ENCODE measurements around the gene TCERG1L. TPM values are rescaled to one million over a fixed set of nuclear protein-coding genes. Genes with fewer than 3 reads are reported as not detected.

The TCERG1L gene
- total and polyA plus RNA-seq, 3 experiments from 2014 or later, result 0.07 to 0.93 (median 0.68) TPM

GRCh38 chr10:131230641-131231322 lies 80.7 kb downstream of the TCERG1L start:
- Histone ChIP-seq H3K4me1 (ENCODE audit: insufficient read depth, low read length) (no peaks in the 10 kb centered on the region), H3K27me3 (ENCODE audit: insufficient read depth, low read length, poor library complexity, severe bottlenecking) (no peaks in the 10 kb centered on the region), H3K27ac (ENCODE audit: low read depth, low read length) (no peak overlapping the region), H3K36me3 (ENCODE audit: insufficient read depth, low read length) (no peaks in the 10 kb centered on the region), H3K4me3 (ENCODE audit: low read length) (no peak overlapping the region), H3K9me3 (ENCODE audit: low read length) (no peaks in the 10 kb centered on the region)
- no peak overlapping the region for H3K27ac Mint-ChIP-seq
- H3K36me3 Mint-ChIP-seq, result no peaks in the 10 kb centered on the region
- no peaks in the 10 kb centered on the region for H3K27me3 Mint-ChIP-seq
- DNase-seq, result peak in 1 of 5 donors; percentile 28
- POLR2A ChIA-PET, result no interaction called here
- H3K9me3 Mint-ChIP-seq, result no peaks in the 10 kb centered on the region
- H3K4me3 Mint-ChIP-seq, result no peak overlapping the region
- CTCF ChIA-PET, result no interaction called here
- H3K4me1 Mint-ChIP-seq, result no peaks in the 10 kb centered on the region

- H3K36me3 Mint-ChIP-seq, result no peaks in the 10 kb centered on the region
- POLR2A ChIA-PET, result no interaction called here
These were observed 81.4 kb downstream of the TCERG1L start for GRCh38 chr10:131230166-131230565.

GRCh38 chr10:131227163-131227740 lies 84.3 kb downstream of the TCERG1L start:
- DNase-seq, result peak in 1 of 5 donors; percentile 36
- peaks cover 0 to 2% (median 0%) of the 10 kb centered on the region in 5 donors for H3K9me3 Mint-ChIP-seq
- H3K4me1 Mint-ChIP-seq, result no peaks in the 10 kb centered on the region
- Histone ChIP-seq H3K27ac (ENCODE audit: low read depth, low read length) (no peak overlapping the region), H3K27me3 (ENCODE audit: insufficient read depth, low read length, poor library complexity, severe bottlenecking) (no peaks in the 10 kb centered on the region), H3K36me3 (ENCODE audit: insufficient read depth, low read length) (no peaks in the 10 kb centered on the region), H3K4me3 (ENCODE audit: low read length) (no peak overlapping the region), H3K4me1 (ENCODE audit: insufficient read depth, low read length) (no peaks in the 10 kb centered on the region), H3K9me3 (ENCODE audit: low read length) (no peaks in the 10 kb centered on the region)
- CTCF ChIA-PET, result no interaction called here
- H3K27ac Mint-ChIP-seq, result no peak overlapping the region
- POLR2A ChIA-PET, result no interaction called here
- H3K4me3 Mint-ChIP-seq, result no peak overlapping the region
- no peaks in the 10 kb centered on the region for H3K27me3 Mint-ChIP-seq
- H3K36me3 Mint-ChIP-seq, result no peaks in the 10 kb centered on the region

More at GRCh38 chr10:131230166-131230565, 81.4 kb downstream of the TCERG1L start:
- H3K4me1 Mint-ChIP-seq, result no peaks in the 10 kb centered on the region
- no peak overlapping the region for H3K27ac Mint-ChIP-seq
- Histone ChIP-seq H3K27me3 (ENCODE audit: insufficient read depth, low read length, poor library complexity, severe bottlenecking) (no peaks in the 10 kb centered on the region), H3K4me3 (ENCODE audit: low read length) (no peak overlapping the region), H3K9me3 (ENCODE audit: low read length) (no peaks in the 10 kb centered on the region), H3K36me3 (ENCODE audit: insufficient read depth, low read length) (no peaks in the 10 kb centered on the region), H3K4me1 (ENCODE audit: insufficient read depth, low read length) (no peaks in the 10 kb centered on the region), H3K27ac (ENCODE audit: low read depth, low read length) (no peak overlapping the region)
- CTCF ChIA-PET, result no interaction called here
- H3K9me3 Mint-ChIP-seq, result no peaks in the 10 kb centered on the region
- no peaks in the 10 kb centered on the region for H3K27me3 Mint-ChIP-seq
- no peak overlapping the region for H3K4me3 Mint-ChIP-seq
- DNase-seq, result peak in 1 of 5 donors; percentile 18

GRCh38 chr10:131226446-131227162 lies 84.9 kb downstream of the TCERG1L start:
- Mint-ChIP-seq H3K36me3 (no peaks in the 10 kb centered on the region), H3K4me1 (no peaks in the 10 kb centered on the region), H3K4me3 (no peak overlapping the region), H3K9me3 (peaks cover 0 to 2% (median 0%) of the 10 kb centered on the region in 5 donors), H3K27me3 (no peaks in the 10 kb centered on the region), H3K27ac (no peak overlapping the region)
- no peak overlapping the region for H3K4me3 ChIP-seq (ENCODE audit: low read length)
- no peaks in the 10 kb centered on the region for H3K9me3 ChIP-seq (ENCODE audit: low read length)
- H3K27me3 ChIP-seq (ENCODE audit: insufficient read depth, low read length, poor library complexity, severe bottlenecking), result no peaks in the 10 kb centered on the region
- H3K36me3 ChIP-seq (ENCODE audit: insufficient read depth, low read length), result no peaks in the 10 kb centered on the region
- H3K27ac ChIP-seq (ENCODE audit: low read depth, low read length), result no peak overlapping the region
- POLR2A ChIA-PET, result no interaction called here
- CTCF ChIA-PET, result no interaction called here
- DNase-seq, result peak in 1 of 5 donors; percentile 14
- H3K4me1 ChIP-seq (ENCODE audit: insufficient read depth, low read length), result no peaks in the 10 kb centered on the region

- Histone ChIP-seq H3K4me3 (ENCODE audit: low read length) (no peak overlapping the region), H3K27ac (ENCODE audit: low read depth, low read length) (no peak overlapping the region), H3K9me3 (ENCODE audit: low read length) (no peaks in the 10 kb centered on the region), H3K4me1 (ENCODE audit: insufficient read depth, low read length) (no peaks in the 10 kb centered on the region), H3K36me3 (ENCODE audit: insufficient read depth, low read length) (no peaks in the 10 kb centered on the region), H3K27me3 (ENCODE audit: insufficient read depth, low read length, poor library complexity, severe bottlenecking) (no peaks in the 10 kb centered on the region)
- Mint-ChIP-seq H3K36me3 (no peaks in the 10 kb centered on the region), H3K9me3 (peaks cover 0 to 2% (median 0%) of the 10 kb centered on the region in 5 donors), H3K4me1 (no peaks in the 10 kb centered on the region), H3K27me3 (no peaks in the 10 kb centered on the region), H3K4me3 (no peak overlapping the region), H3K27ac (no peak overlapping the region)
- DNase-seq, result peak in 1 of 5 donors; percentile 24
- POLR2A ChIA-PET, result no interaction called here
- CTCF ChIA-PET, result no interaction called here
These were observed 87.4 kb downstream of the TCERG1L start for GRCh38 chr10:131224106-131224505.

- Histone ChIP-seq H3K9me3 (ENCODE audit: low read length) (no peaks in the 10 kb centered on the region), H3K36me3 (ENCODE audit: insufficient read depth, low read length) (no peaks in the 10 kb centered on the region), H3K4me3 (ENCODE audit: low read length) (no peak overlapping the region), H3K4me1 (ENCODE audit: insufficient read depth, low read length) (no peaks in the 10 kb centered on the region), H3K27ac (ENCODE audit: low read depth, low read length) (no peak overlapping the region), H3K27me3 (ENCODE audit: insufficient read depth, low read length, poor library complexity, severe bottlenecking) (no peaks in the 10 kb centered on the region)
- Mint-ChIP-seq H3K36me3 (no peaks in the 10 kb centered on the region), H3K27me3 (no peaks in the 10 kb centered on the region), H3K9me3 (peaks cover 0 to 2% (median 0%) of the 10 kb centered on the region in 5 donors), H3K4me1 (no peaks in the 10 kb centered on the region), H3K27ac (no peak overlapping the region), H3K4me3 (no peak overlapping the region)
- POLR2A ChIA-PET, result no interaction called here
- CTCF ChIA-PET, result no interaction called here
- DNase-seq, result no peak
These were observed 88.1 kb downstream of the TCERG1L start for GRCh38 chr10:131223422-131223821.

- CTCF ChIA-PET, result no interaction called here
- Histone ChIP-seq H3K9me3 (ENCODE audit: low read length) (no peaks in the 10 kb centered on the region), H3K36me3 (ENCODE audit: insufficient read depth, low read length) (no peaks in the 10 kb centered on the region), H3K27ac (ENCODE audit: low read depth, low read length) (no peak overlapping the region), H3K4me3 (ENCODE audit: low read length) (no peak overlapping the region), H3K27me3 (ENCODE audit: insufficient read depth, low read length, poor library complexity, severe bottlenecking) (no peaks in the 10 kb centered on the region), H3K4me1 (ENCODE audit: insufficient read depth, low read length) (no peaks in the 10 kb centered on the region)
- Mint-ChIP-seq H3K36me3 (no peaks in the 10 kb centered on the region), H3K4me1 (no peaks in the 10 kb centered on the region), H3K27ac (no peak overlapping the region), H3K4me3 (no peak overlapping the region), H3K9me3 (peaks cover 0 to 2% (median 0%) of the 10 kb centered on the region in 5 donors), H3K27me3 (no peaks in the 10 kb centered on the region)
- POLR2A ChIA-PET, result no interaction called here
- peak in 1 of 5 donors; percentile 38 for DNase-seq
These were observed 88.5 kb downstream of the TCERG1L start for GRCh38 chr10:131222986-131223385.

GRCh38 chr10:131221632-131222277 lies 89.8 kb downstream of the TCERG1L start:
- POLR2A ChIA-PET, result no interaction called here
- Histone ChIP-seq H3K27ac (ENCODE audit: low read depth, low read length) (no peak overlapping the region), H3K4me3 (ENCODE audit: low read length) (no peak overlapping the region), H3K9me3 (ENCODE audit: low read length) (no peaks in the 10 kb centered on the region), H3K36me3 (ENCODE audit: insufficient read depth, low read length) (no peaks in the 10 kb centered on the region), H3K4me1 (ENCODE audit: insufficient read depth, low read length) (no peaks in the 10 kb centered on the region), H3K27me3 (ENCODE audit: insufficient read depth, low read length, poor library complexity, severe bottlenecking) (no peaks in the 10 kb centered on the region)
- H3K4me3 Mint-ChIP-seq, result no peak overlapping the region
- H3K27me3 Mint-ChIP-seq, result peaks cover 0 to 2% of the 10 kb centered on the region in 2 donors
- DNase-seq, result peak in 1 of 5 donors; percentile 26
- peaks cover 0 to 2% (median 0%) of the 10 kb centered on the region in 5 donors for H3K9me3 Mint-ChIP-seq
- H3K4me1 Mint-ChIP-seq, result no peaks in the 10 kb centered on the region
- no peak overlapping the region for H3K27ac Mint-ChIP-seq
- no peaks in the 10 kb centered on the region for H3K36me3 Mint-ChIP-seq
- CTCF ChIA-PET, result no interaction called here
